Choroid plexus epithelial cell (primary cell): ENCODE results near the gene REEP2.
"Not testable (repeated sequence)": the region's sequence is repeated elsewhere in the genome, so short reads cannot be mapped to it uniquely, and the experiment has no call there.

Experiments used
- DNase-seq: peaks from one replicate; pipeline ENCODE4 v3.0.0-alpha.2; 2010; ENCODE audit warnings: low read depth
- H3K4me3 ChIP-seq: 2 replicates; pipeline ENCODE4 v1.5.1; 2011; ENCODE audit warnings: low read depth, mild to moderate bottlenecking, control low read depth, low read length, moderate library complexity
- TF ChIP-seq, protein P1 (sequence below): conservative IDR thresholded peaks from 2 replicates; pipeline ENCODE4 v1.5.1; 2011; ENCODE audit warnings: low read depth, mild to moderate bottlenecking, control low read depth, inconsistent platforms, low read length, moderate library complexity

The REEP2 gene

DNA sequence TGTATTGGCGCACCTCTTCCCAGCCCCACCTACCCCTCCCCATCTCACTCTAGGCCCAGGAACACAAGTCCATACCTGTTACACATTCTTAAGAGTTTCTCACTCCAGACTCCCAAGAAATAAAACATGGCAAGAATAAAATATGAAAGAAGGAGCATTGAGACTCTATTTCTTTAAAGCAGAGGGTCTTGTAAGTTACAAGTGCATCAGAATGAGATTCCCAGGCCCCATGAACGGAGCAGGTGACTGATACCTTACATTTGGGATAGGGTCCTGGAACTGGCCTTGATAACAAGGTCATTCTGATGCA lies 32.1 kb downstream of the REEP2 start:
- DNase-seq: no peak
- TF ChIP-seq, protein P1, sequence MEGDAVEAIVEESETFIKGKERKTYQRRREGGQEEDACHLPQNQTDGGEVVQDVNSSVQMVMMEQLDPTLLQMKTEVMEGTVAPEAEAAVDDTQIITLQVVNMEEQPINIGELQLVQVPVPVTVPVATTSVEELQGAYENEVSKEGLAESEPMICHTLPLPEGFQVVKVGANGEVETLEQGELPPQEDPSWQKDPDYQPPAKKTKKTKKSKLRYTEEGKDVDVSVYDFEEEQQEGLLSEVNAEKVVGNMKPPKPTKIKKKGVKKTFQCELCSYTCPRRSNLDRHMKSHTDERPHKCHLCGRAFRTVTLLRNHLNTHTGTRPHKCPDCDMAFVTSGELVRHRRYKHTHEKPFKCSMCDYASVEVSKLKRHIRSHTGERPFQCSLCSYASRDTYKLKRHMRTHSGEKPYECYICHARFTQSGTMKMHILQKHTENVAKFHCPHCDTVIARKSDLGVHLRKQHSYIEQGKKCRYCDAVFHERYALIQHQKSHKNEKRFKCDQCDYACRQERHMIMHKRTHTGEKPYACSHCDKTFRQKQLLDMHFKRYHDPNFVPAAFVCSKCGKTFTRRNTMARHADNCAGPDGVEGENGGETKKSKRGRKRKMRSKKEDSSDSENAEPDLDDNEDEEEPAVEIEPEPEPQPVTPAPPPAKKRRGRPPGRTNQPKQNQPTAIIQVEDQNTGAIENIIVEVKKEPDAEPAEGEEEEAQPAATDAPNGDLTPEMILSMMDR: no peak
- no peak overlapping the region for H3K4me3 ChIP-seq

DNA sequence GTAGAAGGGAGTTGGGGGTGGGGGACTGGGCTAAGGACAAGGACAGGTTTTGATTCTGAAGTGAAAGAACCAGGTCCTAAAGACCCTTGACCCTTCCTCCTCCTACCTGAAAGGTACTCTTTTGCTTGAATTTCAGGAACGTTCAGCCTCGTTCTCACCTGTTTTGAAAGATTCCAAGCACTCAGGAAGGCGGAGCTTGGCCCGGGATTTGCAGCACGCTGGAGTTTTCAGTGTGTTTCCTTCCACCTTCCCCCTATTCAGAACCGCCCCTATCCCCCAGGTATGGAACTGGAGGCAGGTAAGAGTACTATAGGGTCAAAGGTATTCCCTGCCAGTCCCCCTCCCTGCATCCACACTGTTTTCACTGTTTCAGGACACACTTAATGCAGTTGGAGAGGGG lies 33.5 kb downstream of the REEP2 start:
- TF ChIP-seq, protein P1: no peak
- H3K4me3 ChIP-seq: no peak overlapping the region
- DNase-seq: no peak

DNA sequence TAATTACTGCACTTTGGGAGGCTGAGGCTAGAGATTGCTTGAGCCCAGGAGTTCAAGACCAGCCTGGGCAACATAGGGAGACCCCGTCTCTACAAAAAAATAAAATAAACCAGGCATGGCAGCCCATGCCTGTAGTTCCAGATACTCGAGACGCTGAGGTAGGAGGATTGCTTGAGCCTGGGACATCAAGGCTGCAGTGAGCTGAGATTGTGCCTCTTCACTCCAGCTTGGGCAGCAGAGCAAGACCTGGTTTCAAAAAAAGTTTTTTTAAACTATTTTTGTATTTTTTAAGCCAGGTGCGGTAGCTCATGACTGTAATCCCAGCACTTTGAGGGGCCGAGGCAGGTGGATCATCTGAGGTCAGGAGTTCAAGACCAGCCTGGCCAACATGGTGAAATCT lies 34.3 kb downstream of the REEP2 start:
- not testable (repeated sequence) for H3K4me3 ChIP-seq, DNase-seq

DNA sequence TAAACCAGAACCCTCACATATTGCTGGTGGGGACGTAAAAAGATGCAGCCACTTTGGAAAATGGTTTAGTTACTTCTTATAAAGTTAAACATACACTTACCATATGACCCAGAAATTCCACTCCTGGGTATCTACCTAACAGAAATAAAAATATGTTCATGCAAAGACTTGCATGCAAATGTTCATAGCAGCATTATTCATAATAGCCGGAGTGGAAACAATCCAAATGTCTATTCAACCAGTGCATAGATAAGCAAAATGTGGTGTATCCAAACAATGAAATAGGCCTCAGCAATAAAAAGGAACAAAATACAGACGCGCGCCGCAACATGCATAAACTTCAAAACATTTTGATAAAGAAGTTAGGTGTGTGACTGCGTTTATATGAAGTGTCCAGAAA lies 38.1 kb downstream of the REEP2 start:
- no peak overlapping the region for H3K4me3 ChIP-seq
- TF ChIP-seq, protein P1: no peak
- no peak for DNase-seq

DNA sequence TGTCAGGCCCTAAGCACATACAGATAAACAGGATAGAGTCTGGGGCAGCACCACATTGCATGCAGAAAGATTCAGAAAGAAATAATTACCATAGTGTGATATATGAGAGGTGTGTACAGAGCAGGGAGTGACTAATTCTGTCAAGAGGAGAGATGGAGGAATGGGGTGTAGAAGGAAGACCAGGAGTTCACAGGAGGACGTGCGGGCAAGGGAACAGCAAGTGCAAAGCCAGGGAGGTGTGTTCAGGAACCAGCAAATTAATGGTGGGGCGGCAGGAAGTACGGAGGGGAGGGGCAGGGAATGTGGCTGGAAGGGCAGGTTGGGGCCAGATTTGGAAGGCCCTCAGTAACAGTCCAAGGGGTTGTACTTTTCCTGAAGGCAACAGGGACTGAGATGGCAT lies 43.8 kb downstream of the REEP2 start:
- no peak overlapping the region for H3K4me3 ChIP-seq
- TF ChIP-seq, protein P1: no peak
- DNase-seq: no peak

DNA sequence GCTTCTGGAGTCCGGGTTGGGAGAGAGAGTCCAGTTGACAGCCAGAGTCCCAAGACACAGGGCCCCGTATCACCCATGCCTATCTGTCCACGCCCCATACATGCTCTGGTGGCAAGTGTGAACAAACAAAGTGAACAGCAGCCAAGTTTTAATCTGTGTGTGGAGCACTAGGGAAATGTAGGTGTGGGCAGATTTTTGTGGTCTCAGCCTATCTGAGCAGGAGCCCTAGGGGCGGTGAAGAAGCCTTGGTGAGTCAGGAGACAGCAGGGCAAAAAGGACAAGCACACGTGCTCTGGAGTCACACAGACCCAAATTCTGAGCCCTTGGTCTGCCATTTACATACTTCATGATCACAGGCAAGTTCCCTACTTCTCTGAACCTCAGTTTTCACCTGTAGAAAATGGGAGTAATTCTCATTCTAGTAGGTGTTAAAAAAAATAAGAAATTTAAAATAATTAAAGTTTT lies 49.7 kb downstream of the REEP2 start:
- DNase-seq: peak; percentile 65
- H3K4me3 ChIP-seq: no peak overlapping the region
- TF ChIP-seq, protein P1: no peak

DNA sequence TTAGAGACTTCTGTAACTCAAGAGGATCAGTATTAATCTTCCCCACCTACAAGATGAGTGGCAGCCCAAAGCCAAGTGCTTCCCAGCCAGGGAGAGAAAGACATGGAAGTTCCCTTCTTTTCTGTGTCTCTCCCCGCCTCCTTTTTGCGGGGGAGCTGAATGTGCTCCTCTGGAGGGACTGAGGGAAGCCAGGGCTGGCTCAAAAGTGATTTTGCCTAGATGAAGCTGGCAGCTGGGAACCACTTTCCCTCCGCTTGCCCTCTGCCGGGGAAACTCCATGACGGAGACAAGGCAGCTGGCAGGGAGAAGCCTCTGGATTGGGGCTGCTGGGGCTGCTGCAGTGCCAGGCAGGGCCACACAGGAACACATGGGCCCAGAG lies 50.8 kb downstream of the REEP2 start:
- DNase-seq: no peak
- H3K4me3 ChIP-seq: no peak overlapping the region
- TF ChIP-seq, protein P1: no peak

DNA sequence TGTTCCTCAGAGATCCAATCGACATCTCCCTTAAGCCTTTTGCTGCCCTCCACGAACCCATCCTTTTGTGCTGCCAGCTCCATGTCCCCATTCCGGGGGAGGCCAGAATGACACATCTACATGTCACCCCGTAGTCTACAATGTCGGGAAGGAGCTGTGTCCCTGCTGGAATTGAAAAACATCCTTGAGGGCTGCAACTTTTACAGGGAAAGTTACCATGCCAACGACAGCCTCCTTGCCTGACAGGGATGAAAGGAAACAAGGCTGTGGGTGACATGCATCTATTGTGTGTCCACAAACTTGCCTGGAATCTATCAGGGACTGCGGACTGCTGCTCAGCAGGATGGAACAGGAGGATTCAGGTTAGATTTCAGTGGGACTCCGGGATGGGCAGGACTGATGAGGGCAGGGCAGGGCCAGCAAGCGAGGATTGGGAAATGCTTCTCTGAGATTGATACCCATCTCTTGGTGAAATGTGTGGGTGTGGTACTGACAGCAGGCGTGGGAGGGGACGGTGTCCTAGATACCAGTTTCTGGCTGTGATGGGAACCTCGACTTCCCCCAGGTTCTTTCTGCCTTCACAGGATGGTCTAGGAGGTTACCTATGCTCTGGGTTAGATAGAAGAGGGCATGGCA lies 51.9 kb downstream of the REEP2 start:
- no peak overlapping the region for H3K4me3 ChIP-seq
- no peak for DNase-seq
- TF ChIP-seq, protein P1: no peak
